GM23338 (cell line): ENCODE data around the gene NECAB3. TPM values are rescaled to one million over a fixed set of nuclear protein-coding genes. Genes with fewer than 3 reads are reported as not detected.

Source experiments
- ATAC-seq: fragments of 200-7000 bp; cut with Tn5 transposase; 3 replicates; pipeline ENCODE4 v1.9.1; 2020
- DNase-seq: peaks from one replicate; pipeline ENCODE4 v3.0.0-alpha.2; 2015; ENCODE audit warnings: low spot score
- H2AFZ ChIP-seq: fragments of 200-600 bp; sonication (generic); 2 replicates; pipeline ENCODE4 v1.8.0; 2016; ENCODE audit warnings: antibody characterized with exemption, mild to moderate bottlenecking, moderate library complexity
- H3F3A ChIP-seq: fragments of 200-600 bp; sonication (generic); replicated peaks from 2 replicates; pipeline ENCODE4 v1.8.0; 2017; ENCODE audit warnings: antibody characterized with exemption, mixed run types, low read depth
- H3K27ac ChIP-seq: fragments of 200-600 bp; sonication (generic); 2 replicates; pipeline ENCODE4 v1.6.1; 2016; ENCODE audit warnings: low read depth
- H3K27me3 ChIP-seq: fragments of 200-600 bp; sonication (generic); 2 replicates; pipeline ENCODE4 v1.8.0; 2016; ENCODE audit warnings: mild to moderate bottlenecking, mixed run types, moderate library complexity; ENCODE audit not compliant: insufficient read depth
- H3K36me3 ChIP-seq: fragments of 200-600 bp; sonication (generic); 2 replicates; pipeline ENCODE4 v1.8.0; 2016; ENCODE audit warnings: mild to moderate bottlenecking; ENCODE audit not compliant: insufficient read depth
- H3K4me1 ChIP-seq: fragments of 200-600 bp; sonication (generic); 2 replicates; pipeline ENCODE4 v1.8.0; 2016; ENCODE audit warnings: mild to moderate bottlenecking, moderate library complexity; ENCODE audit not compliant: insufficient read depth
- H3K4me2 ChIP-seq: fragments of 200-600 bp; sonication (generic); 2 replicates; pipeline ENCODE4 v1.7.1; 2017; ENCODE audit warnings: mixed run types
- H3K4me3 ChIP-seq: fragments of 200-600 bp; sonication (generic); 2 replicates; pipeline ENCODE4 v1.6.1; 2016; ENCODE audit warnings: mixed run types
- H3K79me2 ChIP-seq: fragments of 200-600 bp; sonication (generic); replicated peaks from 2 replicates; pipeline ENCODE4 v1.8.0; 2017; ENCODE audit warnings: mild to moderate bottlenecking; ENCODE audit not compliant: insufficient read depth
- H3K9me2 ChIP-seq: fragments of 200-600 bp; sonication (generic); 2 replicates; pipeline ENCODE4 v1.8.0; 2017; ENCODE audit not compliant: insufficient read depth
- H4K20me1 ChIP-seq: fragments of 200-600 bp; sonication (generic); replicated peaks from 2 replicates; pipeline ENCODE4 v1.8.0; 2017; ENCODE audit warnings: mild to moderate bottlenecking; ENCODE audit not compliant: insufficient read depth
- H3K27ac Mint-ChIP-seq: 2 replicates; pipeline ENCODE4 v1.8.0; 2020; ENCODE audit warnings: inconsistent platforms, mild to moderate bottlenecking, moderate library complexity, mixed read lengths
- H3K27me3 Mint-ChIP-seq: 3 replicates; pipeline ENCODE4 v1.8.0; 2022; ENCODE audit warnings: low read depth, mild to moderate bottlenecking, moderate library complexity, mixed read lengths, inconsistent platforms; ENCODE audit not compliant: insufficient read depth, poor library complexity
- H3K36me3 Mint-ChIP-seq: 3 replicates; pipeline ENCODE4 v1.8.0; 2021; ENCODE audit warnings: low read depth, mild to moderate bottlenecking, inconsistent platforms, moderate library complexity, mixed read lengths
- H3K4me1 Mint-ChIP-seq: 3 replicates; pipeline ENCODE4 v1.8.0; 2020; ENCODE audit warnings: mild to moderate bottlenecking, inconsistent platforms, mixed read lengths
- H3K4me3 Mint-ChIP-seq: 3 replicates; pipeline ENCODE4 v1.8.0; 2021; ENCODE audit warnings: moderate library complexity, mild to moderate bottlenecking, inconsistent platforms, mixed read lengths
- H3K9me3 Mint-ChIP-seq: 3 replicates; pipeline ENCODE4 v1.8.0; 2020; ENCODE audit warnings: moderate library complexity, mild to moderate bottlenecking, inconsistent platforms, mixed read lengths
- CREB1 ChIP-seq: fragments of 250-450 bp; sonication (Bioruptor Pico); IDR thresholded peaks from 2 replicates; pipeline ENCODE4 v1.5.0; 2020; ENCODE audit warnings: low read depth, mild to moderate bottlenecking, moderate library complexity
- JUNB ChIP-seq: IDR thresholded peaks from one replicate; pipeline ENCODE4 v1.6.1; 2016; ENCODE audit warnings: antibody characterized with exemption; ENCODE audit not compliant: unreplicated experiment
- NANOG ChIP-seq: IDR thresholded peaks from 2 replicates; pipeline ENCODE4 v1.6.1; 2016; ENCODE audit warnings: antibody characterized with exemption, borderline replicate concordance
- POLR2AphosphoS5 ChIP-seq: IDR thresholded peaks from 2 replicates; pipeline ENCODE4 v1.6.1; 2016; ENCODE audit warnings: antibody characterized with exemption, low read depth
- STAT1 ChIP-seq: IDR thresholded peaks from one replicate; pipeline ENCODE4 v1.6.1; 2016; ENCODE audit warnings: antibody characterized with exemption; ENCODE audit not compliant: unreplicated experiment
- ZNF331 ChIP-seq: fragments of 250-450 bp; sonication (Bioruptor Pico); IDR thresholded peaks from 2 replicates; pipeline ENCODE4 v1.5.0; 2020; ENCODE audit warnings: low read depth, mild to moderate bottlenecking, moderate library complexity
- polyA plus RNA-seq: library from polyadenylated mRNA; unstranded; fragments of >200 nt; fragmentation: Nextera tagmentation; extraction: Ambion mirVana; gene quantifications from 2 replicates; pipeline ENCODE4 v1.2.1, GENCODE V29; 2016
- total RNA-seq: library from RNA; depleted of rRNA; stranded (reverse); fragments of >200 nt; shearing (Covaris generic); gene quantifications from 2 replicates; pipeline ENCODE4 v1.2.3, GENCODE V29; 2014
- TF ChIP-seq, protein P1 (sequence below): IDR thresholded peaks from one replicate; pipeline ENCODE4 v1.6.1; 2018; ENCODE audit warnings: antibody characterized with exemption; ENCODE audit not compliant: unreplicated experiment
- TF ChIP-seq, protein P2 (sequence below): IDR thresholded peaks from 2 replicates; pipeline ENCODE4 v1.6.1; 2016; ENCODE audit warnings: antibody characterized with exemption
- TF ChIP-seq, protein P3 (sequence below): fragments of 250-450 bp; sonication (Bioruptor Pico); IDR thresholded peaks from 2 replicates; pipeline ENCODE4 v1.5.0; 2020; ENCODE audit warnings: mild to moderate bottlenecking, moderate library complexity

NECAB3 gene
- total and polyA plus RNA-seq, 2 experiments from 2014 or later, result 8.5 to 28.4 TPM

DNA sequence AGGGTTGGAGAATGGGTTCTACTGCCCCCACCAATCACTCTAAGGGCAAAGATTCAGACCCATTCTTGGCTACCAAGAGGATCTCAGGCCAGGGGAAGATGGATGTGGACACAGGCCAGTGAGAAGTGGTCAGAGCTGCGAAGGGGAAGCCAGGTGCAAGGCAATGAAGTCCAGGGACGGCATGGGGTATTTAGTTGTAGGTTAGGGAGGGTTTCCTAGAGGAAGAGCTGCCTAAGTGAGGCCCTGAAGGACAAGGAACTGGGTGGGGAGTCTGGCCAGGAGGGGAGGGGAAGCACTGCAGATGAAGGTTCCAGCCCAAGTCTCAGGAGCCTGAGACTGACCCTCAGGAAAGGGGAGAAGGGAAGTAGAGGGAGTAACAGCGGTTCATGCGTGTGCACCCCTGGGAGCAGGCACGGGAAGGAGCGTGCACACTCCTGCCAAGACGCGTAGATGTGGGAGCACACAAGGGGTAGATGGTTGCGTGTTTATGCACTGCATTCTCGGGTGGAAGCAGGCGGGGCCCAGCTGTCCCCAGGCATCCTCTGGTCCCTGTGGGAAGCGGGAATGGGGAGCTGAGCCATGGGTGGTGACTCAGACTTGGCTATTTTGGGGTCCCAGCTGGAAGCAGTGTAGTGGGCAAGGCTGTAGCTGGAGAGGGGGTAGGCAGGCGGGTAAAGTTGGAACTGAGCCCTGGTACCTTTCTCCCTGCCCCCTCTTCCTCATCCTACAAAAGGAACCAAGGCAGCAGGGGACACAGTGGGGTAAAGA, 4.2 kb downstream of the NECAB3 start:
- Histone ChIP-seq H3K4me3 (no peak overlapping the region), H3K4me1 (peaks cover 25% of the 10 kb centered on the region), H3K36me3 (no peaks in the 10 kb centered on the region; the same call in 1 of the 2 replicates), H2AFZ (no peak overlapping the region), H4K20me1 (peaks cover 3% of the 10 kb centered on the region), H3K9me2 (no peaks in the 10 kb centered on the region), H3K27ac (no peak overlapping the region), H3K79me2 (no peaks in the 10 kb centered on the region; the same call in 1 of the 2 replicates), H3F3A (peaks cover 10% of the 10 kb centered on the region; the same call in 1 of the 2 replicates), H3K27me3 (peaks cover 11% of the 10 kb centered on the region; the same call in 1 of the 2 replicates), H3K4me2 (no peak overlapping the region)
- Mint-ChIP-seq H3K4me3 (no peak overlapping the region), H3K4me1 (peaks cover 34% of the 10 kb centered on the region), H3K9me3 (no peaks in the 10 kb centered on the region), H3K27ac (no peak overlapping the region), H3K27me3 (peaks cover 27% of the 10 kb centered on the region), H3K36me3 (peaks cover 34% of the 10 kb centered on the region)
- ATAC-seq (no peak), DNase-seq (no peak)
- TF ChIP-seq ZNF331 (CRISPR knock-in tag), result no peak
- TF ChIP-seq STAT1, result no peak
- TF ChIP-seq POLR2AphosphoS5, result no peak
- TF ChIP-seq, protein P1, sequence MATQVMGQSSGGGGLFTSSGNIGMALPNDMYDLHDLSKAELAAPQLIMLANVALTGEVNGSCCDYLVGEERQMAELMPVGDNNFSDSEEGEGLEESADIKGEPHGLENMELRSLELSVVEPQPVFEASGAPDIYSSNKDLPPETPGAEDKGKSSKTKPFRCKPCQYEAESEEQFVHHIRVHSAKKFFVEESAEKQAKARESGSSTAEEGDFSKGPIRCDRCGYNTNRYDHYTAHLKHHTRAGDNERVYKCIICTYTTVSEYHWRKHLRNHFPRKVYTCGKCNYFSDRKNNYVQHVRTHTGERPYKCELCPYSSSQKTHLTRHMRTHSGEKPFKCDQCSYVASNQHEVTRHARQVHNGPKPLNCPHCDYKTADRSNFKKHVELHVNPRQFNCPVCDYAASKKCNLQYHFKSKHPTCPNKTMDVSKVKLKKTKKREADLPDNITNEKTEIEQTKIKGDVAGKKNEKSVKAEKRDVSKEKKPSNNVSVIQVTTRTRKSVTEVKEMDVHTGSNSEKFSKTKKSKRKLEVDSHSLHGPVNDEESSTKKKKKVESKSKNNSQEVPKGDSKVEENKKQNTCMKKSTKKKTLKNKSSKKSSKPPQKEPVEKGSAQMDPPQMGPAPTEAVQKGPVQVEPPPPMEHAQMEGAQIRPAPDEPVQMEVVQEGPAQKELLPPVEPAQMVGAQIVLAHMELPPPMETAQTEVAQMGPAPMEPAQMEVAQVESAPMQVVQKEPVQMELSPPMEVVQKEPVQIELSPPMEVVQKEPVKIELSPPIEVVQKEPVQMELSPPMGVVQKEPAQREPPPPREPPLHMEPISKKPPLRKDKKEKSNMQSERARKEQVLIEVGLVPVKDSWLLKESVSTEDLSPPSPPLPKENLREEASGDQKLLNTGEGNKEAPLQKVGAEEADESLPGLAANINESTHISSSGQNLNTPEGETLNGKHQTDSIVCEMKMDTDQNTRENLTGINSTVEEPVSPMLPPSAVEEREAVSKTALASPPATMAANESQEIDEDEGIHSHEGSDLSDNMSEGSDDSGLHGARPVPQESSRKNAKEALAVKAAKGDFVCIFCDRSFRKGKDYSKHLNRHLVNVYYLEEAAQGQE, result no peak

DNA sequence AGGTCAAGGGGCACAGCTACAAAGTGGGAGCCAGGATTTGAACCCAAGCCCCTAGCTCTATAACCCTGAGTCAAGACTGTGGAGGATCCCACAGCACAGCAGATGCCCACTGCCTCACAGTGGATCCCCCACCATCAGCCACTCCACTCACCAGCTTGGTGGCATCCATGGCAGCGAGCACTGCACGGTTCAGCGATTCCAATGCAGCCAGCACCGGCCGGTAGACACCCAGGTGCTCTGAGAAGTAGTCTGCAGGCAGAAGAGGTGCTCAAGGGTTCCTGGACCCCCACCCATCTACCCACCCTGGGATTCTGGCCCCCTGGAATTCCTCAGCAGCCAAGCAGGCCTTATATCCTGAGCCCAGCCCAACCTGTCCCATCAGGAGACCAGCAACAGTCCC, 5.0 kb downstream of the NECAB3 start:
- H4K20me1 ChIP-seq, result peaks cover 3% of the 10 kb centered on the region
- H2AFZ ChIP-seq, result no peak overlapping the region
- no peak for ATAC-seq
- no peak overlapping the region for H3K27ac Mint-ChIP-seq
- H3K4me3 ChIP-seq, result no peak overlapping the region
- peaks cover 40% of the 10 kb centered on the region for H3K4me1 Mint-ChIP-seq
- H3K4me3 Mint-ChIP-seq, result no peak overlapping the region
- peaks cover 34% of the 10 kb centered on the region for H3K36me3 Mint-ChIP-seq
- no peaks in the 10 kb centered on the region; the same call in 1 of the 2 replicates for H3K36me3 ChIP-seq
- no peaks in the 10 kb centered on the region; the same call in 1 of the 2 replicates for H3K79me2 ChIP-seq
- no peaks in the 10 kb centered on the region for H3K9me3 Mint-ChIP-seq
- no peak for DNase-seq
- H3K27me3 Mint-ChIP-seq, result peaks cover 28% of the 10 kb centered on the region
- H3F3A ChIP-seq, result peaks cover 11% of the 10 kb centered on the region; the same call in 1 of the 2 replicates
- H3K4me1 ChIP-seq, result peaks cover 25% of the 10 kb centered on the region; the same call in 1 of the 2 replicates
- H3K27me3 ChIP-seq, result peaks cover 11% of the 10 kb centered on the region; the same call in 1 of the 2 replicates
- H3K27ac ChIP-seq, result no peak overlapping the region
- no peaks in the 10 kb centered on the region for H3K9me2 ChIP-seq
- H3K4me2 ChIP-seq, result no peak overlapping the region
- TF ChIP-seq, protein P2, sequence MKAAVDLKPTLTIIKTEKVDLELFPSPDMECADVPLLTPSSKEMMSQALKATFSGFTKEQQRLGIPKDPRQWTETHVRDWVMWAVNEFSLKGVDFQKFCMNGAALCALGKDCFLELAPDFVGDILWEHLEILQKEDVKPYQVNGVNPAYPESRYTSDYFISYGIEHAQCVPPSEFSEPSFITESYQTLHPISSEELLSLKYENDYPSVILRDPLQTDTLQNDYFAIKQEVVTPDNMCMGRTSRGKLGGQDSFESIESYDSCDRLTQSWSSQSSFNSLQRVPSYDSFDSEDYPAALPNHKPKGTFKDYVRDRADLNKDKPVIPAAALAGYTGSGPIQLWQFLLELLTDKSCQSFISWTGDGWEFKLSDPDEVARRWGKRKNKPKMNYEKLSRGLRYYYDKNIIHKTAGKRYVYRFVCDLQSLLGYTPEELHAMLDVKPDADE, result no peak
- TF ChIP-seq CREB1 (CRISPR knock-in tag) (no peak), STAT1 (no peak), NANOG (no peak), JUNB (no peak)
- TF ChIP-seq, protein P3, sequence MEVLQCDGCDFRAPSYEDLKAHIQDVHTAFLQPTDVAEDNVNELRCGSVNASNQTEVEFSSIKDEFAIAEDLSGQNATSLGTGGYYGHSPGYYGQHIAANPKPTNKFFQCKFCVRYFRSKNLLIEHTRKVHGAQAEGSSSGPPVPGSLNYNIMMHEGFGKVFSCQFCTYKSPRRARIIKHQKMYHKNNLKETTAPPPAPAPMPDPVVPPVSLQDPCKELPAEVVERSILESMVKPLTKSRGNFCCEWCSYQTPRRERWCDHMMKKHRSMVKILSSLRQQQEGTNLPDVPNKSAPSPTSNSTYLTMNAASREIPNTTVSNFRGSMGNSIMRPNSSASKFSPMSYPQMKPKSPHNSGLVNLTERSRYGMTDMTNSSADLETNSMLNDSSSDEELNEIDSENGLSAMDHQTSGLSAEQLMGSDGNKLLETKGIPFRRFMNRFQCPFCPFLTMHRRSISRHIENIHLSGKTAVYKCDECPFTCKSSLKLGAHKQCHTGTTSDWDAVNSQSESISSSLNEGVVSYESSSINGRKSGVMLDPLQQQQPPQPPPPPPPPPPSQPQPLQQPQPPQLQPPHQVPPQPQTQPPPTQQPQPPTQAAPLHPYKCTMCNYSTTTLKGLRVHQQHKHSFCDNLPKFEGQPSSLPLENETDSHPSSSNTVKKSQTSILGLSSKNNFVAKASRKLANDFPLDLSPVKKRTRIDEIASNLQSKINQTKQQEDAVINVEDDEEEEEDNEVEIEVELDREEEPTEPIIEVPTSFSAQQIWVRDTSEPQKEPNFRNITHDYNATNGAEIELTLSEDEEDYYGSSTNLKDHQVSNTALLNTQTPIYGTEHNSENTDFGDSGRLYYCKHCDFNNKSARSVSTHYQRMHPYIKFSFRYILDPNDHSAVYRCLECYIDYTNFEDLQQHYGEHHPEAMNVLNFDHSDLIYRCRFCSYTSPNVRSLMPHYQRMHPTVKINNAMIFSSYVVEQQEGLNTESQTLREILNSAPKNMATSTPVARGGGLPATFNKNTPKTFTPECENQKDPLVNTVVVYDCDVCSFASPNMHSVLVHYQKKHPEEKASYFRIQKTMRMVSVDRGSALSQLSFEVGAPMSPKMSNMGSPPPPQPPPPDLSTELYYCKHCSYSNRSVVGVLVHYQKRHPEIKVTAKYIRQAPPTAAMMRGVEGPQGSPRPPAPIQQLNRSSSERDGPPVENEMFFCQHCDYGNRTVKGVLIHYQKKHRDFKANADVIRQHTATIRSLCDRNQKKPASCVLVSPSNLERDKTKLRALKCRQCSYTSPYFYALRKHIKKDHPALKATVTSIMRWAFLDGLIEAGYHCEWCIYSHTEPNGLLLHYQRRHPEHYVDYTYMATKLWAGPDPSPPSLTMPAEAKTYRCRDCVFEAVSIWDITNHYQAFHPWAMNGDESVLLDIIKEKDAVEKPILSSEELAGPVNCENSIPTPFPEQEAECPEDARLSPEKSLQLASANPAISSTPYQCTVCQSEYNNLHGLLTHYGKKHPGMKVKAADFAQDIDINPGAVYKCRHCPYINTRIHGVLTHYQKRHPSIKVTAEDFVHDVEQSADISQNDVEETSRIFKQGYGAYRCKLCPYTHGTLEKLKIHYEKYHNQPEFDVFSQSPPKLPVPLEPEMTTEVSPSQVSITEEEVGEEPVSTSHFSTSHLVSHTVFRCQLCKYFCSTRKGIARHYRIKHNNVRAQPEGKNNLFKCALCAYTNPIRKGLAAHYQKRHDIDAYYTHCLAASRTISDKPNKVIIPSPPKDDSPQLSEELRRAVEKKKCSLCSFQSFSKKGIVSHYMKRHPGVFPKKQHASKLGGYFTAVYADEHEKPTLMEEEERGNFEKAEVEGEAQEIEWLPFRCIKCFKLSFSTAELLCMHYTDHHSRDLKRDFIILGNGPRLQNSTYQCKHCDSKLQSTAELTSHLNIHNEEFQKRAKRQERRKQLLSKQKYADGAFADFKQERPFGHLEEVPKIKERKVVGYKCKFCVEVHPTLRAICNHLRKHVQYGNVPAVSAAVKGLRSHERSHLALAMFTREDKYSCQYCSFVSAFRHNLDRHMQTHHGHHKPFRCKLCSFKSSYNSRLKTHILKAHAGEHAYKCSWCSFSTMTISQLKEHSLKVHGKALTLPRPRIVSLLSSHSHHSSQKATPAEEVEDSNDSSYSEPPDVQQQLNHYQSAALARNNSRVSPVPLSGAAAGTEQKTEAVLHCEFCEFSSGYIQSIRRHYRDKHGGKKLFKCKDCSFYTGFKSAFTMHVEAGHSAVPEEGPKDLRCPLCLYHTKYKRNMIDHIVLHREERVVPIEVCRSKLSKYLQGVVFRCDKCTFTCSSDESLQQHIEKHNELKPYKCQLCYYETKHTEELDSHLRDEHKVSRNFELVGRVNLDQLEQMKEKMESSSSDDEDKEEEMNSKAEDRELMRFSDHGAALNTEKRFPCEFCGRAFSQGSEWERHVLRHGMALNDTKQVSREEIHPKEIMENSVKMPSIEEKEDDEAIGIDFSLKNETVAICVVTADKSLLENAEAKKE (CRISPR knock-in tag), result no peak
